ENCODE results near the gene CNTNAP5. TPM values are rescaled to one million over a fixed set of nuclear protein-coding genes. Genes with fewer than 3 reads are reported as not detected.

CNTNAP5 gene
- total and polyA plus RNA-seq, 9 of the 15 experiments (the other 6 are each of a cell fraction or from before 2014, with no cell fraction given): not detected

DNA sequence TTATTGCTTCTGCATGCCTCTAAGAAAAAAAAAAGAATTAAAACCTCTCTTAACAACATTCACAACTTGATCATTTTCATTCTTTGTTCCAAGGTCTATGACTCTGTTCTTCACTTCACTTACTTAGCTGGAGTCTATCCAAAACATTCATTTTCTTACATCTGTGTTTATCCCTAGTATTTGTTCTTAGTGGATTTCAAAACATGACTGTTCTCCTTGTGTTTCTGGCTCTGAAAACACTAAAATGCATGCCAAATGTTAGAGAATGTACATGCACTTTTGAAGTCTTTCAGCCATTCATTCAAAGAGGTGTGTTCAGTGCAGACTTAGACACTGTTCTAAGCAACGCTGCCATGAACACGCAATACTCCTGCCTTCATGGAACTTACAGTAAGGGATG, 138.8 kb downstream of the CNTNAP5 start:
- Histone ChIP-seq H3K4me2 (ENCODE audit: insufficient read depth, low read length) (no peak overlapping the region), H3K9ac (ENCODE audit: insufficient read depth in 1 of 2, low read depth in 2 of 2, low read length in 2 of 2) (no peak overlapping the region), H3K36me3 (ENCODE audit: control insufficient read depth, insufficient read depth, low read length) (no peaks in the 10 kb centered on the region), H3K4me3 (no peak overlapping the region), H3K27ac (ENCODE audit: extremely low read depth, low read depth, low read length) (no peak overlapping the region), H4K20me1 (replicated peaks; ENCODE audit: control insufficient read depth, insufficient read depth, low read length) (no peaks in the 10 kb centered on the region), H2AFZ (ENCODE audit: low read depth, low read length) (no peak overlapping the region), H3K79me2 (ENCODE audit: control insufficient read depth, insufficient read depth, low read length) (no peaks in the 10 kb centered on the region), H3K27me3 (ENCODE audit: control insufficient read depth in 2 of 2, insufficient read depth in 2 of 2, low read length in 2 of 2) (no peaks in the 10 kb centered on the region), H3K4me1 (replicated peaks in 1 of 2; ENCODE audit: control insufficient read depth in 2 of 2, insufficient read depth in 2 of 2, low read length in 2 of 2) (no peaks in the 10 kb centered on the region), H3K9me3 (replicated peaks; ENCODE audit: control insufficient read depth, insufficient read depth, low read depth, low read length) (no peaks in the 10 kb centered on the region), H3K9me1 (ENCODE audit: control insufficient read depth, insufficient read depth, low read length) (no peaks in the 10 kb centered on the region)
- ATAC-seq: no peak
- no peak for FAIRE-seq
- ChIA-PET POLR2A (interaction anchor here (0.7 kb wide), 1 partner anchor 1965 kb away, joined by 4 read pairs; no protein-coding TSS in a partner anchor), CTCF (ENCODE audit: low intra/inter-chr PET ratio) (no interaction called here)
- no peak for DNase-seq (ENCODE audit: extremely low read depth in 1 of 4, low spot score in 3 of 4)
- no peak for TF ChIP-seq PHF21A (IDR thresholded peaks at IDR 0.05; ENCODE audit: borderline replicate concordance, low read depth)
- TF ChIP-seq NBN (IDR thresholded peaks at IDR 0.05; ENCODE audit: low read depth): no peak
- TF ChIP-seq, protein P1, sequence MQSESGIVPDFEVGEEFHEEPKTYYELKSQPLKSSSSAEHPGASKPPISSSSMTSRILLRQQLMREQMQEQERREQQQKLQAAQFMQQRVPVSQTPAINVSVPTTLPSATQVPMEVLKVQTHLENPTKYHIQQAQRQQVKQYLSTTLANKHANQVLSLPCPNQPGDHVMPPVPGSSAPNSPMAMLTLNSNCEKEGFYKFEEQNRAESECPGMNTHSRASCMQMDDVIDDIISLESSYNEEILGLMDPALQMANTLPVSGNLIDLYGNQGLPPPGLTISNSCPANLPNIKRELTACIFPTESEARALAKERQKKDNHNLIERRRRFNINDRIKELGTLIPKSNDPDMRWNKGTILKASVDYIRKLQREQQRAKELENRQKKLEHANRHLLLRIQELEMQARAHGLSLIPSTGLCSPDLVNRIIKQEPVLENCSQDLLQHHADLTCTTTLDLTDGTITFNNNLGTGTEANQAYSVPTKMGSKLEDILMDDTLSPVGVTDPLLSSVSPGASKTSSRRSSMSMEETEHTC (IDR thresholded peaks at IDR 0.05): no peak
- TF ChIP-seq ZNF766 (CRISPR knock-in tag; conservative IDR thresholded peaks at IDR 0.05): no peak
- TF ChIP-seq, protein P2, sequence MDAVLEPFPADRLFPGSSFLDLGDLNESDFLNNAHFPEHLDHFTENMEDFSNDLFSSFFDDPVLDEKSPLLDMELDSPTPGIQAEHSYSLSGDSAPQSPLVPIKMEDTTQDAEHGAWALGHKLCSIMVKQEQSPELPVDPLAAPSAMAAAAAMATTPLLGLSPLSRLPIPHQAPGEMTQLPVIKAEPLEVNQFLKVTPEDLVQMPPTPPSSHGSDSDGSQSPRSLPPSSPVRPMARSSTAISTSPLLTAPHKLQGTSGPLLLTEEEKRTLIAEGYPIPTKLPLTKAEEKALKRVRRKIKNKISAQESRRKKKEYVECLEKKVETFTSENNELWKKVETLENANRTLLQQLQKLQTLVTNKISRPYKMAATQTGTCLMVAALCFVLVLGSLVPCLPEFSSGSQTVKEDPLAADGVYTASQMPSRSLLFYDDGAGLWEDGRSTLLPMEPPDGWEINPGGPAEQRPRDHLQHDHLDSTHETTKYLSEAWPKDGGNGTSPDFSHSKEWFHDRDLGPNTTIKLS (IDR thresholded peaks at IDR 0.05; ENCODE audit: borderline replicate concordance, low read depth): no peak
- TF ChIP-seq, protein P3, sequence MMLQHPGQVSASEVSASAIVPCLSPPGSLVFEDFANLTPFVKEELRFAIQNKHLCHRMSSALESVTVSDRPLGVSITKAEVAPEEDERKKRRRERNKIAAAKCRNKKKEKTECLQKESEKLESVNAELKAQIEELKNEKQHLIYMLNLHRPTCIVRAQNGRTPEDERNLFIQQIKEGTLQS (IDR thresholded peaks at IDR 0.05): no peak
- TF ChIP-seq, protein P3 (CRISPR knock-in tag; conservative IDR thresholded peaks at IDR 0.05): no peak
- TF ChIP-seq, protein P4, sequence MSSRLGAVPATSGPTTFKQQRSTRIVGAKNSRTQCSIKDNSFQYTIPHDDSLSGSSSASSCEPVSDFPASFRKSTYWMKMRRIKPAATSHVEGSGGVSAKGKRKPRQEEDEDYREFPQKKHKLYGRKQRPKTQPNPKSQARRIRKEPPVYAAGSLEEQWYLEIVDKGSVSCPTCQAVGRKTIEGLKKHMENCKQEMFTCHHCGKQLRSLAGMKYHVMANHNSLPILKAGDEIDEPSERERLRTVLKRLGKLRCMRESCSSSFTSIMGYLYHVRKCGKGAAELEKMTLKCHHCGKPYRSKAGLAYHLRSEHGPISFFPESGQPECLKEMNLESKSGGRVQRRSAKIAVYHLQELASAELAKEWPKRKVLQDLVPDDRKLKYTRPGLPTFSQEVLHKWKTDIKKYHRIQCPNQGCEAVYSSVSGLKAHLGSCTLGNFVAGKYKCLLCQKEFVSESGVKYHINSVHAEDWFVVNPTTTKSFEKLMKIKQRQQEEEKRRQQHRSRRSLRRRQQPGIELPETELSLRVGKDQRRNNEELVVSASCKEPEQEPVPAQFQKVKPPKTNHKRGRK (tag; IDR thresholded peaks at IDR 0.05): no peak
- TF ChIP-seq, protein P5, sequence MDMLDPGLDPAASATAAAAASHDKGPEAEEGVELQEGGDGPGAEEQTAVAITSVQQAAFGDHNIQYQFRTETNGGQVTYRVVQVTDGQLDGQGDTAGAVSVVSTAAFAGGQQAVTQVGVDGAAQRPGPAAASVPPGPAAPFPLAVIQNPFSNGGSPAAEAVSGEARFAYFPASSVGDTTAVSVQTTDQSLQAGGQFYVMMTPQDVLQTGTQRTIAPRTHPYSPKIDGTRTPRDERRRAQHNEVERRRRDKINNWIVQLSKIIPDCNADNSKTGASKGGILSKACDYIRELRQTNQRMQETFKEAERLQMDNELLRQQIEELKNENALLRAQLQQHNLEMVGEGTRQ (CRISPR knock-in tag; IDR thresholded peaks at IDR 0.05): no peak
- TF ChIP-seq ZBTB17 (CRISPR knock-in tag; IDR thresholded peaks at IDR 0.05): no peak
- intact Hi-C loops (cut with micrococcal nuclease): no loop called here
- 0% methylated on average over 2 of the region's 2 CpGs for WGBS (ENCODE audit: insufficient coverage, low coverage, missing lambda C conversion rate)
- in situ Hi-C loops (cut with MboI): no loop called here
- BruUV-seq (replicated peaks): no TSS peak

All from K562 (cell line).